IPS DF 6.9 (cell line): ENCODE data around the gene MDN1.

Source experiments
- DNase-seq: peaks from one replicate; pipeline ENCODE4 v3.0.0-alpha.2; 2013; ENCODE audit warnings: low read depth, low spot score
- H3K27ac ChIP-seq: one replicate; pipeline ENCODE4 v1.5.1; 2013; ENCODE audit warnings: low read length, control low read depth
- H3K27me3 ChIP-seq: 2 replicates; pipeline ENCODE4 v1.6.1; 2013; ENCODE audit warnings: mild to moderate bottlenecking, low read length; ENCODE audit not compliant: control insufficient read depth, insufficient read depth
- H3K36me3 ChIP-seq: 2 replicates; pipeline ENCODE4 v1.6.1; 2013; ENCODE audit warnings: low read length; ENCODE audit not compliant: control insufficient read depth, insufficient read depth
- H3K4me1 ChIP-seq: 2 replicates; pipeline ENCODE4 v1.6.1; 2013; ENCODE audit warnings: low read length; ENCODE audit not compliant: control insufficient read depth, insufficient read depth
- H3K4me3 ChIP-seq: 2 replicates; pipeline ENCODE4 v1.5.1; 2013; ENCODE audit warnings: mild to moderate bottlenecking, low read length
- H3K9me3 ChIP-seq: 2 replicates; pipeline ENCODE4 v1.6.1; 2013; ENCODE audit warnings: low read length, inconsistent platforms; ENCODE audit not compliant: control insufficient read depth, insufficient read depth
- WGBS: extraction: QIAGEN DNeasy Blood & Tissue Kit; methylation state at CpG from one replicate; pipeline ENCODE4 v1.1.7; 2013; ENCODE audit warnings: mixed read lengths, missing lambda C conversion rate; ENCODE audit not compliant: insufficient read length, insufficient coverage; 5-methylcytosine and 5-hydroxymethylcytosine counted together

MDN1 gene

GRCh38 chr6:89706121-89706520 lies 113.5 kb downstream of the MDN1 start:
- peaks cover 22% of the 10 kb centered on the region; the same call in 1 of the 2 replicates for H3K36me3 ChIP-seq

GRCh38 chr6:89703292-89703691 lies 116.3 kb downstream of the MDN1 start:
- H3K4me3 ChIP-seq = no peak overlapping the region
- no peaks in the 10 kb centered on the region for H3K27me3 ChIP-seq
- H3K4me1 ChIP-seq = no peaks in the 10 kb centered on the region
- no peak overlapping the region for H3K27ac ChIP-seq
- H3K9me3 ChIP-seq = no peaks in the 10 kb centered on the region
- no CpG with 5 or more reads among the region's 1 CpG for WGBS
- H3K36me3 ChIP-seq = peaks cover 26% of the 10 kb centered on the region; the same call in 1 of the 2 replicates
- no peak for DNase-seq

More at GRCh38 chr6:89706121-89706520, 113.5 kb downstream of the MDN1 start:
- no peak for DNase-seq
- H3K4me1 ChIP-seq = no peaks in the 10 kb centered on the region
- no peak overlapping the region for H3K27ac ChIP-seq
- no peaks in the 10 kb centered on the region for H3K9me3 ChIP-seq
- no peak overlapping the region for H3K4me3 ChIP-seq
- H3K27me3 ChIP-seq = no peaks in the 10 kb centered on the region

DNA sequence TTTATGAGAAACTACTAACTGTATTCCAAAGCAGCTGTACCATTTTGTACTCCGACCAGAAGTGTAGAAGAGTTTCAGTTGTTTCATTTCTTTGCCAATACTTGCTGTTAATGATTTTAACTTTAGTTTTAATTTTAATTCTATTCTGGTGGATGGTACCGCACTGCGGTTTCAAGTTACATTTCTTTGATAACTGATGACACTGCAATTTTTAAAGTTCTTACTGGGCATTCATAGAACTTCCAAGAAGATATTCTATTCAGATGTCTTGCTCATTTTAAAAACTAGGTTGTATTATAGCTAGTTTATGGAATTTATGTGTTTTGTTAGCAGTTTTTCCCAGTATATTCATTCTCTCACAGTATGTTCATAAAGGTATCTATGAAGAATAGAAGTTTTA lies 117.2 kb downstream of the MDN1 start:
- H3K4me1 ChIP-seq = no peaks in the 10 kb centered on the region
- DNase-seq = no peak
- H3K27me3 ChIP-seq = no peaks in the 10 kb centered on the region
- WGBS = no CpG with 5 or more reads among the region's 3 CpGs
- peaks cover 20% of the 10 kb centered on the region; the same call in 1 of the 2 replicates for H3K36me3 ChIP-seq
- no peak overlapping the region for H3K4me3 ChIP-seq
- no peak overlapping the region for H3K27ac ChIP-seq
- no peaks in the 10 kb centered on the region for H3K9me3 ChIP-seq

DNA sequence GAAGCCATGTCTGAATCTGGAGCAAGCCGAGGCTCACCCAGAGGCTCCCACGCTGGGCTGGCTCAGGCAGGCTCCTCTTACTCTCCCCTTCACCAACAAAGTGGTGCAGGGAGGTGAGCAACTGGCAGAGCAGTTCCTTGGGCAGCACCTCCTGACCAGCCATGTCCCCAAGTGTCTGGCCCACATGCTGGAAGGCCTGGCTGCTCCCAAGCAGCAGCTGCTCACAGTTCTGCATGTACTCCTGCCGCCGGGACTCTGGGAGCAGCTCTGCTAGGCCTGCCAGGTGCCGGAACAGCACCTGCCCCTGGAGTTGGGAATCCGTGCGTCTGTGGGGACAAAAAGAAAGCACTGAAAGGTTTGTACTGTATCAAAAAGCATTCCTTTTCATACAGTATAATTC lies 123.9 kb downstream of the MDN1 start:
- no peaks in the 10 kb centered on the region for H3K27me3 ChIP-seq
- no peaks in the 10 kb centered on the region for H3K9me3 ChIP-seq
- no CpG with 5 or more reads among the region's 7 CpGs for WGBS
- peaks cover 28% of the 10 kb centered on the region for H3K36me3 ChIP-seq
- no peak overlapping the region for H3K4me3 ChIP-seq
- peaks cover 5% of the 10 kb centered on the region; the same call in 1 of the 2 replicates for H3K4me1 ChIP-seq
- H3K27ac ChIP-seq = no peak overlapping the region
- no peak for DNase-seq

DNA sequence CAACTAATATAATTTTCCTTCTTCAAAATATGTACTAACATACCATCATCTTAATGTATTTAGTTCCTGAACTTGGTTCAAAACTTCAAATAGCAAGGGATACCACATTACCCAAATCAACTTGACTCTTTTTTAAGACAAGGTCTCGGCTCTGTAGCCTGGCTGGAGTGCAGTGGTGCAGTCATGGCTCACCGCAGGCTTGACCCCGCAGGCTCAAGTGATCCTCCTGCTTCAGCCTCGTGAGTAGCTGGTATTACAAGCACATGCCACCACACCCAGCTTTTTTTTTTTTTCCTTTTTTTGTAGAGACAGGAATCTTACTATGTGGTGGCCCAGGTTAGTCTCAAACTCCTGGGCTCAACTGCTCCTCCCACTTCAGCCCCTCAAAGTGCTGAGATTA lies 125.2 kb downstream of the MDN1 start:
- Histone ChIP-seq H3K36me3 (peaks cover 23% of the 10 kb centered on the region), H3K27ac (no peak overlapping the region), H3K9me3 (no peaks in the 10 kb centered on the region), H3K4me1 (peaks cover 7% of the 10 kb centered on the region; the same call in 1 of the 2 replicates), H3K4me3 (no peak overlapping the region), H3K27me3 (no peaks in the 10 kb centered on the region)
- no CpG with 5 or more reads among the region's 4 CpGs for WGBS
- no peak for DNase-seq

DNA sequence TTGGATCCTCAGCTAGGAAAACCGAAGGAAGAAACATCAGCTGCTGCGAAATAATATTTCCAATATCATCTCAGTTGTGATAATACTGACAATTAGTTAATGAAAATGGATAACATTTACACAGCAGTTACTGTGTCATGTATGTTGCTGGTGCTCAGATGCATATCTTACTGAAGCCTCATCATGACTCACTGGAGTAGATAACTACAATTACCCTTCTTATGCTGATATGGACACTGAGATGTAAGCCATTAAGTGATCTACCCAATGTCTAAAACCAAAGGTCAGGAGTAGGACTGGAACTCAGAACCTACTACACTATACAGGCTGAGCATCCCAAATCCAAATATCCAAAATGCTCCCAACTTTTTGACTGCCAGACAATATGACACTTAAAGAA lies 126.4 kb downstream of the MDN1 start:
- WGBS = no CpG with 5 or more reads among the region's 2 CpGs
- Histone ChIP-seq H3K27me3 (no peaks in the 10 kb centered on the region), H3K4me1 (peaks cover 7% of the 10 kb centered on the region; the same call in 1 of the 2 replicates), H3K27ac (no peak overlapping the region), H3K9me3 (no peaks in the 10 kb centered on the region), H3K4me3 (no peak overlapping the region), H3K36me3 (peaks cover 30% of the 10 kb centered on the region)
- DNase-seq = no peak

DNA sequence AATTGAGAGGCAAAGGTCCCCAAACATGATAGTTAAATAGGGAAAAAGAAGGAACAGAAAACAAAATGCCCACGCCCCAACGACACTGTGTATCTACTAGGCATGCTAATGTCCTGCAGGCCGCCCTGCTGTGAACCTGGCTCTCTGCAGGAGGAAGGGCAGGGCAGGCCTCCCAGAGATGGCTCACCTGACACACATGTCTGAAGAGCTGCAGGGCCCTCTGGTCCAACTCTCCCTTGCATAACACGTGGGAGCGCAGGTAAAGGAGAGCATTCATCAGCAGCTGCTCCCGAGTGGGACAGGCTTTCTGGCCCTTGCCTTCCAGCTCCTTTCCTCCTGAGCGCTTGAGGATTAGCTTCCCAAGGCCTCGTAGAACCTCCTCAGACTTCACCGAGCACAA lies 127.3 kb downstream of the MDN1 start:
- H3K36me3 ChIP-seq = peaks cover 35% of the 10 kb centered on the region
- WGBS = no CpG with 5 or more reads among the region's 9 CpGs
- no peaks in the 10 kb centered on the region for H3K9me3 ChIP-seq

DNA sequence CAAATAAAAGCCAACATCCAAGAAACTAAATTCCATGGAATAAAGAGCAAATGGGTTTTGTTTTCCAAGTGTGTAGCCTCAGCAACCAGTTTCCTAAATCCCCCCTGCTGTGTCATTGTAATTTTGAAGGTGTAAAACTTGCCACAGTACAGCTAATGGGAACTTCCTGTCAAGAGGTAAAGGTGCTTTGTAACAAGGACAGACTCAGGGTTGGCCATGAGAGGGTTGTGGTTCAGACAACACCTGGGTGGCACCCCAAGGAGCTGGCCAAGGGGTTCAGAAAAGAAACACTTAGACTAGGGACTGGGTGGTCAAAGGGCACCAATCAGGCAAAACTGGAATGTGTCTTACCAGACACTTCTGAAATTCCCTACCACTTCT lies 128.7 kb downstream of the MDN1 start:
- H3K36me3 ChIP-seq = peaks cover 32% of the 10 kb centered on the region
- peak overlapping the region; percentile 46 for H3K27ac ChIP-seq

More for the DNA sequence above, 127.3 kb downstream of the MDN1 start:
- Histone ChIP-seq H3K27ac (no peak overlapping the region), H3K27me3 (no peaks in the 10 kb centered on the region), H3K4me3 (no peak overlapping the region), H3K4me1 (peaks cover 7% of the 10 kb centered on the region; the same call in 1 of the 2 replicates)
- DNase-seq = no peak

GRCh38 chr6:89689732-89690131 lies 129.9 kb downstream of the MDN1 start:
- Histone ChIP-seq H3K36me3 (peaks cover 39% of the 10 kb centered on the region), H3K27ac (no peak overlapping the region), H3K4me3 (no peak overlapping the region), H3K4me1 (peaks cover 7% of the 10 kb centered on the region; the same call in 1 of the 2 replicates), H3K9me3 (no peaks in the 10 kb centered on the region), H3K27me3 (no peaks in the 10 kb centered on the region)
- WGBS = no CpG with 5 or more reads among the region's 5 CpGs
- DNase-seq = peak; percentile 82

More for the DNA sequence above, 128.7 kb downstream of the MDN1 start:
- H3K9me3 ChIP-seq = no peaks in the 10 kb centered on the region
- H3K4me1 ChIP-seq = peaks cover 7% of the 10 kb centered on the region; the same call in 1 of the 2 replicates
- DNase-seq = peak; percentile 72
- no peaks in the 10 kb centered on the region for H3K27me3 ChIP-seq
- H3K4me3 ChIP-seq = no peak overlapping the region

DNA sequence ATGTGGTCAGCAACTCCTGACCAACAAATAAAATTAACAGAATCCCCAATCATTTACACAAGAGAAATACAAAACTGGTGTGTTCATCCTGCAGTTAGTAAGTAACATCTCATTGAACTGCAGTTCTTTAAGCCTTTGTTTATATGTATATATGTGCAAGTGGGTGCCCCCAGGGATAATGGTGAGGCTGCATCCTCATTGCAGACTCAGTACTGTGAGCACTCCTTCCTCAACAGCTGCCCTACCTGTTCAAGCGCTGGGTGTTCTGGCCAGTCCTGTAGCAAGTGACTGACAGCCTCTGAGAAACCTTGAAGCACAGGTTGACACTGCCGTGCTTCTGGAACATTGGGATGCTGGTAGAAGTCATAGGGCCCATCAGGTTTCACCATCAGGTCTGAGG lies 131.3 kb downstream of the MDN1 start:
- no peaks in the 10 kb centered on the region for H3K9me3 ChIP-seq
- no peaks in the 10 kb centered on the region for H3K27me3 ChIP-seq
- H3K36me3 ChIP-seq = peaks cover 39% of the 10 kb centered on the region
- WGBS = no CpG with 5 or more reads among the region's 2 CpGs
- H3K4me1 ChIP-seq = peaks cover 7% of the 10 kb centered on the region; the same call in 1 of the 2 replicates
- no peak for DNase-seq
- no peak overlapping the region for H3K27ac ChIP-seq
- H3K4me3 ChIP-seq = no peak overlapping the region

DNA sequence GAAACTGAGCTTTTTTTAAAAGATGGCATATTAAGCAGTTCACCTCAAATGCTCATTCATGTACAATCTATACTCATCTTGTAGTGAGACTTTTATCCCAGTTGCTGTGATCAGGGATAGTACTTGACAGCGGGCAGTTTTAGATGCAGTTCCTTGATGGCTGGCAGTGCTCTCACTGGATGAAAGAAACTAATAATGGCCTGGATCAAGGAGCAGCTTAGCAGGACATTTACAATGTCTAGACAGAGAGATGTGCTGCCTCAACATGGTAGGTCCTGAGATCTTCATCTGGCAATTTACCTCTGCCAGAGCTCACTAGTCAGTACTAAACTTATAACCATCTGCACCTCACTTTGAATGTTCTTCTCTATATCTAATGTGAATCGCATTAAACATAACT lies 134.3 kb downstream of the MDN1 start:
- H3K27ac ChIP-seq = no peak overlapping the region
- no peaks in the 10 kb centered on the region; the same call in 1 of the 2 replicates for H3K4me1 ChIP-seq
- DNase-seq = no peak
- H3K9me3 ChIP-seq = no peaks in the 10 kb centered on the region
- H3K27me3 ChIP-seq = no peaks in the 10 kb centered on the region
- no peak overlapping the region for H3K4me3 ChIP-seq
- whole genome bisulfite sequencing = no CpG with 5 or more reads among the region's 2 CpGs
- peaks cover 43% of the 10 kb centered on the region; the same call in 1 of the 2 replicates for H3K36me3 ChIP-seq
